ENCODE data around the gene NR2F1. TPM values are rescaled to one million over a fixed set of nuclear protein-coding genes. Genes with fewer than 3 reads are reported as not detected.

The NR2F1 gene
- total RNA-seq, 1 experiment from 2014 or later = 51.2 TPM

GRCh38 chr5:93603078-93603792, 20.2 kb downstream of the NR2F1 start:
- Histone ChIP-seq H3K4me2 (ENCODE audit: low read length) (no peak overlapping the region), H3K9ac (ENCODE audit: low read length) (no peak overlapping the region), H3K79me2 (ENCODE audit: insufficient read depth, low read length) (no peaks in the 10 kb centered on the region), H3K27me3 (ENCODE audit: insufficient read depth, low read length) (peaks cover 12% of the 10 kb centered on the region), H3K9me3 (ENCODE audit: control insufficient read depth in 1 of 2, insufficient read depth in 1 of 2, low read depth in 1 of 2, low read length in 2 of 2) (no peaks in the 10 kb centered on the region), H3K27ac (ENCODE audit: low read depth, low read length) (no peak overlapping the region), H3K4me3 (replicated peaks in 1 of 2; ENCODE audit: low read depth in 1 of 2, low read length in 2 of 2) (no peak overlapping the region), H3K9me2 (ENCODE audit: insufficient read depth) (no peaks in the 10 kb centered on the region), H3K4me1 (ENCODE audit: control insufficient read depth in 1 of 2, insufficient read depth in 2 of 2, low read length in 2 of 2) (peaks cover 9 to 11% of the 10 kb centered on the region in 2 experiments; a peak in 2 of 4 replicates), H3K36me3 (ENCODE audit: control insufficient read depth in 1 of 2, insufficient read depth in 2 of 2, low read length in 2 of 2) (no peaks in the 10 kb centered on the region), H4K20me1 (ENCODE audit: insufficient read depth) (no peaks in the 10 kb centered on the region), H2AFZ (ENCODE audit: low read depth, low read length, poor library complexity, severe bottlenecking) (no peak overlapping the region)
- BruUV-seq (replicated peaks) = no TSS peak
- ChIA-PET POLR2A (no interaction called here), CTCF (no interaction called here), RAD21 (ENCODE audit: low non-redundant PET in 1 of 2, low total read pairs in 2 of 2, uncharacterized antibody in 2 of 2, unreplicated experiment in 2 of 2) (interaction anchor here in 1 of 2 experiments (0.6 kb wide), 1 partner anchor 20 kb away, joined by 3 read pairs; the partner anchor contains the start of gene NR2F1)
- DNase-seq (ENCODE audit: low read depth, low spot score) = no peak
- intact Hi-C loops (cut with micrococcal nuclease) = loop anchor here (10.0 kb wide), 2 partner anchors 292 to 1252 kb away; no protein-coding TSS in a partner anchor
- TF ChIP-seq CEBPB (IDR thresholded peaks at IDR 0.05; ENCODE audit: low read depth) = no peak
- TF ChIP-seq POLR2AphosphoS5 (IDR thresholded peaks at IDR 0.05; ENCODE audit: low read depth, low read length) = no peak
- TF ChIP-seq, protein P1, sequence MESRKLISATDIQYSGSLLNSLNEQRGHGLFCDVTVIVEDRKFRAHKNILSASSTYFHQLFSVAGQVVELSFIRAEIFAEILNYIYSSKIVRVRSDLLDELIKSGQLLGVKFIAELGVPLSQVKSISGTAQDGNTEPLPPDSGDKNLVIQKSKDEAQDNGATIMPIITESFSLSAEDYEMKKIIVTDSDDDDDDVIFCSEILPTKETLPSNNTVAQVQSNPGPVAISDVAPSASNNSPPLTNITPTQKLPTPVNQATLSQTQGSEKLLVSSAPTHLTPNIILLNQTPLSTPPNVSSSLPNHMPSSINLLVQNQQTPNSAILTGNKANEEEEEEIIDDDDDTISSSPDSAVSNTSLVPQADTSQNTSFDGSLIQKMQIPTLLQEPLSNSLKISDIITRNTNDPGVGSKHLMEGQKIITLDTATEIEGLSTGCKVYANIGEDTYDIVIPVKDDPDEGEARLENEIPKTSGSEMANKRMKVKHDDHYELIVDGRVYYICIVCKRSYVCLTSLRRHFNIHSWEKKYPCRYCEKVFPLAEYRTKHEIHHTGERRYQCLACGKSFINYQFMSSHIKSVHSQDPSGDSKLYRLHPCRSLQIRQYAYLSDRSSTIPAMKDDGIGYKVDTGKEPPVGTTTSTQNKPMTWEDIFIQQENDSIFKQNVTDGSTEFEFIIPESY (IDR thresholded peaks at IDR 0.05; ENCODE audit: extremely low read depth, insufficient replicate concordance, low read length) = no peak
- TF ChIP-seq CTCF (IDR thresholded peaks at IDR 0.05 in 2 of 3, conservative IDR thresholded peaks at IDR 0.05 in 1 of 3; ENCODE audit: borderline replicate concordance in 1 of 3, insufficient read depth in 1 of 3, low read depth in 2 of 3, low read length in 2 of 3) = no peak
- TF ChIP-seq RAD21 (IDR thresholded peaks at IDR 0.05; ENCODE audit: low read depth) = no peak
- TF ChIP-seq YY1 (IDR thresholded peaks at IDR 0.05; ENCODE audit: extremely low read depth, insufficient replicate concordance, low read depth, low read length) = no peak
- no peak for TF ChIP-seq EZH2 (IDR thresholded peaks at IDR 0.05)
- TF ChIP-seq EZH2phosphoT487 (IDR thresholded peaks at IDR 0.05; ENCODE audit: borderline replicate concordance) = no peak
- no peak for TF ChIP-seq ATF3 (IDR thresholded peaks at IDR 0.05)
- no peak for TF ChIP-seq JUND (IDR thresholded peaks at IDR 0.05)
- TF ChIP-seq ZNF274 (IDR thresholded peaks at IDR 0.05; ENCODE audit: low read depth, low read length) = no peak
- TF ChIP-seq ELF1 (IDR thresholded peaks at IDR 0.05; ENCODE audit: borderline replicate concordance, low read depth) = no peak
- no peak for TF ChIP-seq FOSL1 (IDR thresholded peaks at IDR 0.05; ENCODE audit: low read depth)
- no peak for TF ChIP-seq ZFX (IDR thresholded peaks at IDR 0.05)
- TF ChIP-seq SRF (IDR thresholded peaks at IDR 0.05; ENCODE audit: low read depth) = no peak
- no peak for ATAC-seq

All from HCT116 (cell line).